ENCODE measurements around the gene GLI3. TPM values are rescaled to one million over a fixed set of nuclear protein-coding genes. Genes with fewer than 3 reads are reported as not detected.

Gene GLI3
- total RNA-seq, 1 donor from 2014 or later, result 27.7 TPM

GRCh38 chr7:41925946-41926345 lies 311.1 kb downstream of the GLI3 start:
- peaks cover 28% of the 10 kb centered on the region for H3K4me1 Mint-ChIP-seq (ENCODE audit: low read depth, unreplicated experiment)
- DNase-seq (ENCODE audit: low read depth), result peak; percentile 50
- FAIRE-seq, result peak; percentile 20
- H3K4me1 ChIP-seq (ENCODE audit: insufficient read depth, low read length), result peaks cover 6% of the 10 kb centered on the region
- no peak overlapping the region for H3K4me2 ChIP-seq (ENCODE audit: low read length)
- H3K4me3 Mint-ChIP-seq (ENCODE audit: unreplicated experiment), result no peak overlapping the region
- no peak overlapping the region for H2AFZ ChIP-seq (ENCODE audit: low read depth, low read length)
- no peak overlapping the region for H3K27ac ChIP-seq (ENCODE audit: low read depth, low read length)
- H3K4me3 ChIP-seq (ENCODE audit: insufficient read depth, low read depth, low read length), result no peak overlapping the region
- H3K9ac ChIP-seq (ENCODE audit: low read length), result no peak overlapping the region
- no peak for TF ChIP-seq EZH2 (IDR thresholded peaks at IDR 0.05; ENCODE audit: insufficient read depth, low read length)
- TF ChIP-seq, protein P1, sequence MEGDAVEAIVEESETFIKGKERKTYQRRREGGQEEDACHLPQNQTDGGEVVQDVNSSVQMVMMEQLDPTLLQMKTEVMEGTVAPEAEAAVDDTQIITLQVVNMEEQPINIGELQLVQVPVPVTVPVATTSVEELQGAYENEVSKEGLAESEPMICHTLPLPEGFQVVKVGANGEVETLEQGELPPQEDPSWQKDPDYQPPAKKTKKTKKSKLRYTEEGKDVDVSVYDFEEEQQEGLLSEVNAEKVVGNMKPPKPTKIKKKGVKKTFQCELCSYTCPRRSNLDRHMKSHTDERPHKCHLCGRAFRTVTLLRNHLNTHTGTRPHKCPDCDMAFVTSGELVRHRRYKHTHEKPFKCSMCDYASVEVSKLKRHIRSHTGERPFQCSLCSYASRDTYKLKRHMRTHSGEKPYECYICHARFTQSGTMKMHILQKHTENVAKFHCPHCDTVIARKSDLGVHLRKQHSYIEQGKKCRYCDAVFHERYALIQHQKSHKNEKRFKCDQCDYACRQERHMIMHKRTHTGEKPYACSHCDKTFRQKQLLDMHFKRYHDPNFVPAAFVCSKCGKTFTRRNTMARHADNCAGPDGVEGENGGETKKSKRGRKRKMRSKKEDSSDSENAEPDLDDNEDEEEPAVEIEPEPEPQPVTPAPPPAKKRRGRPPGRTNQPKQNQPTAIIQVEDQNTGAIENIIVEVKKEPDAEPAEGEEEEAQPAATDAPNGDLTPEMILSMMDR (IDR thresholded peaks at IDR 0.05; ENCODE audit: insufficient read depth, low read depth, low read length), result no peak
- H3K9me3 ChIP-seq (ENCODE audit: insufficient read depth, low read depth, low read length), result no peaks in the 10 kb centered on the region
- no peak overlapping the region for H3K27ac Mint-ChIP-seq (ENCODE audit: unreplicated experiment)
- no peaks in the 10 kb centered on the region for H4K20me1 ChIP-seq (ENCODE audit: insufficient read depth, low read length)
- no peaks in the 10 kb centered on the region for H3K36me3 Mint-ChIP-seq (ENCODE audit: low read depth, unreplicated experiment)
- no peaks in the 10 kb centered on the region for H3K79me2 ChIP-seq (ENCODE audit: insufficient read depth, low read length)
- no peaks in the 10 kb centered on the region for H3K27me3 Mint-ChIP-seq (ENCODE audit: low read depth, unreplicated experiment)
- H3K36me3 ChIP-seq (ENCODE audit: insufficient read depth, low read length), result no peaks in the 10 kb centered on the region
- no peaks in the 10 kb centered on the region for H3K27me3 ChIP-seq (ENCODE audit: insufficient read depth, low read length)
- H3K9me3 Mint-ChIP-seq (ENCODE audit: unreplicated experiment), result no peaks in the 10 kb centered on the region

DNA sequence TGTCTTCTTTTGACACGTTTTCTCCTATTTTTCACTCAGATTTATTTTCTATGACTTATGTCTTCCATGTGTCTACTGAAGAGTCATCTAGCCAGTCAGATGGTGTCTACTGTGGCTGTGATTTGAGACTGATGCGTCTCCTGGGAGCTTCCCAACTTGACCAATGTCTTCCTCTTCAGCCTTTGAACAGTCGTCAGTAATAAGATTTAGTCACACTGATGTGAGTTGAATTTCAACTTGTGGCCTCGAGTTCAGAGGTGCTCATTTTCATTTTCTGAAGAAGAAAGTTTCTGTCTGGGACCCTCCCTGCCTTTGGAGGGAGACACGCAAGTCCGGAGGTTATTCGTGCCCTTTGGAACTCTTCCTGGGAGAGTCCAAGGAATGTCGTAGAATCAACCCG lies 312.2 kb downstream of the GLI3 start:
- Histone ChIP-seq H3K4me2 (ENCODE audit: low read length) (no peak overlapping the region), H3K9ac (ENCODE audit: low read length) (no peak overlapping the region), H4K20me1 (ENCODE audit: insufficient read depth, low read length) (no peaks in the 10 kb centered on the region), H3K79me2 (ENCODE audit: insufficient read depth, low read length) (no peaks in the 10 kb centered on the region), H3K4me3 (ENCODE audit: insufficient read depth, low read depth, low read length) (no peak overlapping the region), H3K27ac (ENCODE audit: low read depth, low read length) (no peak overlapping the region), H3K27me3 (ENCODE audit: insufficient read depth, low read length) (no peaks in the 10 kb centered on the region), H2AFZ (ENCODE audit: low read depth, low read length) (no peak overlapping the region), H3K36me3 (ENCODE audit: insufficient read depth, low read length) (no peaks in the 10 kb centered on the region), H3K9me3 (ENCODE audit: insufficient read depth, low read depth, low read length) (no peaks in the 10 kb centered on the region), H3K4me1 (ENCODE audit: insufficient read depth, low read length) (no peaks in the 10 kb centered on the region)
- no peak overlapping the region for H3K4me3 Mint-ChIP-seq (ENCODE audit: unreplicated experiment)
- no peak overlapping the region for H3K27ac Mint-ChIP-seq (ENCODE audit: unreplicated experiment)
- no peaks in the 10 kb centered on the region for H3K27me3 Mint-ChIP-seq (ENCODE audit: low read depth, unreplicated experiment)
- no peaks in the 10 kb centered on the region for H3K36me3 Mint-ChIP-seq (ENCODE audit: low read depth, unreplicated experiment)
- DNase-seq (ENCODE audit: low read depth) (no peak), FAIRE-seq (no peak)
- no peaks in the 10 kb centered on the region for H3K9me3 Mint-ChIP-seq (ENCODE audit: unreplicated experiment)
- peaks cover 21% of the 10 kb centered on the region for H3K4me1 Mint-ChIP-seq (ENCODE audit: low read depth, unreplicated experiment)
- TF ChIP-seq EZH2 (IDR thresholded peaks at IDR 0.05; ENCODE audit: insufficient read depth, low read length), result no peak

DNA sequence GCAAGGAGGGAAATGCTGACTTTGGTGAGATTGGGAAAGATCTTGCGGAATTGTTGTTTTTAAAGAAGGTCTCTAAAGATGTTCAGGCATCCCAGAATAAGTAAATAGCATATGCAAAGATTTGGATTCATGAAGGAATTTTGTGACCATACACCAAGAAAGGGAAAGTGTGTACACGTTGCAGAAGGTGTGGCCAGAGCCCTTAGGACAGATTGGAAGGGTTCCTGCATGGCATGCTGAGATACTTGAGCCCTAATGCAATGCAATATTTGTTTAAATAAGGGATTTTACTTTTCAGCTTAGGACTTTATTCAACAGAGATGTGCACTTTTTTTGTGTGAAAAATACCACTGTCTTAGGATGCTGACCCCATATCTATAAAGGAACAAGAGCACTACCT lies 314.6 kb downstream of the GLI3 start:
- Histone ChIP-seq H2AFZ (ENCODE audit: low read depth, low read length) (no peak overlapping the region), H3K9me3 (ENCODE audit: insufficient read depth, low read depth, low read length) (no peaks in the 10 kb centered on the region), H3K9ac (ENCODE audit: low read length) (no peak overlapping the region), H4K20me1 (ENCODE audit: insufficient read depth, low read length) (no peaks in the 10 kb centered on the region), H3K4me2 (ENCODE audit: low read length) (no peak overlapping the region), H3K27ac (ENCODE audit: low read depth, low read length) (no peak overlapping the region), H3K4me1 (ENCODE audit: insufficient read depth, low read length) (peaks cover 14% of the 10 kb centered on the region), H3K36me3 (ENCODE audit: insufficient read depth, low read length) (no peaks in the 10 kb centered on the region), H3K27me3 (ENCODE audit: insufficient read depth, low read length) (no peaks in the 10 kb centered on the region), H3K4me3 (ENCODE audit: insufficient read depth, low read depth, low read length) (no peak overlapping the region), H3K79me2 (ENCODE audit: insufficient read depth, low read length) (no peaks in the 10 kb centered on the region)
- H3K27ac Mint-ChIP-seq (ENCODE audit: unreplicated experiment), result no peak overlapping the region
- no peak overlapping the region for H3K4me3 Mint-ChIP-seq (ENCODE audit: unreplicated experiment)
- no peak for DNase-seq (ENCODE audit: low read depth)
- H3K27me3 Mint-ChIP-seq (ENCODE audit: low read depth, unreplicated experiment), result no peaks in the 10 kb centered on the region
- peaks cover 4% of the 10 kb centered on the region for H3K9me3 Mint-ChIP-seq (ENCODE audit: unreplicated experiment)
- TF ChIP-seq, protein P1 (IDR thresholded peaks at IDR 0.05; ENCODE audit: insufficient read depth, low read depth, low read length), result no peak
- no peak for TF ChIP-seq EZH2 (IDR thresholded peaks at IDR 0.05; ENCODE audit: insufficient read depth, low read length)
- no peaks in the 10 kb centered on the region for H3K36me3 Mint-ChIP-seq (ENCODE audit: low read depth, unreplicated experiment)
- peaks cover 23% of the 10 kb centered on the region for H3K4me1 Mint-ChIP-seq (ENCODE audit: low read depth, unreplicated experiment)
- FAIRE-seq, result no peak
